ENCODE measurements around the gene TM2D3.

TM2D3 gene

GRCh38 chr15:101675796-101676582 lies 23.8 kb upstream of the TM2D3 start:
- no peaks in the 10 kb centered on the region; the same call in 1 of the 2 replicates for H3K36me3 ChIP-seq (ENCODE audit: insufficient read depth)
- no peak for TF ChIP-seq CTCF (conservative IDR thresholded peaks at IDR 0.05; ENCODE audit: low read depth, low read length)
- H3K4me2 ChIP-seq: no peak overlapping the region
- H3K27ac ChIP-seq: no peak overlapping the region
- H2AFZ ChIP-seq (ENCODE audit: low read depth): no peak overlapping the region
- no peaks in the 10 kb centered on the region for H3K79me2 ChIP-seq (ENCODE audit: insufficient read depth, low read depth)
- H4K20me1 ChIP-seq (ENCODE audit: insufficient read depth): no peaks in the 10 kb centered on the region
- H3K4me1 ChIP-seq (ENCODE audit: low read depth, poor library complexity, severe bottlenecking): peaks cover 10% of the 10 kb centered on the region
- H3K27me3 ChIP-seq (ENCODE audit: insufficient read depth, low read depth): no peaks in the 10 kb centered on the region
- H3K9ac ChIP-seq: no peak overlapping the region
- no peak overlapping the region for H3K4me3 ChIP-seq (IDR thresholded peaks at IDR 0.05; ENCODE audit: insufficient read depth, low read depth, low read length)

- H4K20me1 ChIP-seq (ENCODE audit: insufficient read depth): no peaks in the 10 kb centered on the region
- no peak overlapping the region for H3K27ac ChIP-seq
- H3K9ac ChIP-seq: no peak overlapping the region
- H3K79me2 ChIP-seq (ENCODE audit: insufficient read depth, low read depth): no peaks in the 10 kb centered on the region
- no peak overlapping the region for H3K4me2 ChIP-seq
- H3K27me3 ChIP-seq (ENCODE audit: insufficient read depth, low read depth): no peaks in the 10 kb centered on the region
- H3K4me1 ChIP-seq (ENCODE audit: low read depth, poor library complexity, severe bottlenecking): peaks cover 10% of the 10 kb centered on the region
- H2AFZ ChIP-seq (ENCODE audit: low read depth): no peak overlapping the region
- H3K36me3 ChIP-seq (ENCODE audit: insufficient read depth): no peaks in the 10 kb centered on the region; the same call in 1 of the 2 replicates
- TF ChIP-seq CTCF (conservative IDR thresholded peaks at IDR 0.05; ENCODE audit: low read depth, low read length): no peak
- no peak overlapping the region for H3K4me3 ChIP-seq (IDR thresholded peaks at IDR 0.05; ENCODE audit: insufficient read depth, low read depth, low read length)
Observed at GRCh38 chr15:101675015-101675414, 22.8 kb upstream of the TM2D3 start.

- TF ChIP-seq CTCF (conservative IDR thresholded peaks at IDR 0.05; ENCODE audit: low read depth, low read length): no peak
- H3K36me3 ChIP-seq (ENCODE audit: insufficient read depth): no peaks in the 10 kb centered on the region; the same call in 1 of the 2 replicates
Observed at GRCh38 chr15:101672298-101672697, 20.1 kb upstream of the TM2D3 start.

DNA sequence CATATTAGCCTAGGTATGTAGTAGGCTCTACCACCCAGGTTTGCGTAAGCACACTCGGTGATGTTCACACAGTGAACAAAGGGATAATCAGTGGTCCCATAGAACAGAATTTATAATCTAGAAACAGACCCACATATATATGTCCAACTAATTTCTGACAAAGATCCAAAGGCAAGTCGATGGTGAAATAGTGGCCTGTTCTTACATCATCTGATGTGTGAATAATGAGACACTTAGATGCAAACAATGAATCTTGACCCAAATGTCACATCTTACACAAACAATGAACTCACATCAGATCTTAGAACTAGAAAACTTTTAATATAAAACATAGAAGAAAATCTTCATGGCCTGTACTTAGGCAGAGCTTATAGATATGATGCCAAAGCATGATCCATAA lies 17.6 kb upstream of the TM2D3 start:
- no peak overlapping the region for H3K4me3 ChIP-seq (IDR thresholded peaks at IDR 0.05; ENCODE audit: insufficient read depth, low read depth, low read length)
- no peak overlapping the region for H3K9ac ChIP-seq
- no peak for TF ChIP-seq CTCF (conservative IDR thresholded peaks at IDR 0.05; ENCODE audit: low read depth, low read length)
- H3K79me2 ChIP-seq (ENCODE audit: insufficient read depth, low read depth): no peaks in the 10 kb centered on the region
- no peaks in the 10 kb centered on the region for H3K27me3 ChIP-seq (ENCODE audit: insufficient read depth, low read depth)
- no peak overlapping the region for H3K27ac ChIP-seq
- no peaks in the 10 kb centered on the region; the same call in 1 of the 2 replicates for H3K36me3 ChIP-seq (ENCODE audit: insufficient read depth)
- H4K20me1 ChIP-seq (ENCODE audit: insufficient read depth): no peaks in the 10 kb centered on the region
- no peak overlapping the region for H2AFZ ChIP-seq (ENCODE audit: low read depth)
- no peak overlapping the region for H3K4me2 ChIP-seq
- H3K4me1 ChIP-seq (ENCODE audit: low read depth, poor library complexity, severe bottlenecking): peaks cover 10% of the 10 kb centered on the region

More at GRCh38 chr15:101672298-101672697, 20.1 kb upstream of the TM2D3 start:
- no peak overlapping the region for H3K27ac ChIP-seq
- no peak overlapping the region for H3K4me2 ChIP-seq
- no peak overlapping the region for H3K9ac ChIP-seq
- no peak overlapping the region for H3K4me3 ChIP-seq (IDR thresholded peaks at IDR 0.05; ENCODE audit: insufficient read depth, low read depth, low read length)
- no peaks in the 10 kb centered on the region for H3K27me3 ChIP-seq (ENCODE audit: insufficient read depth, low read depth)
- H3K79me2 ChIP-seq (ENCODE audit: insufficient read depth, low read depth): no peaks in the 10 kb centered on the region
- no peak overlapping the region for H2AFZ ChIP-seq (ENCODE audit: low read depth)
- no peaks in the 10 kb centered on the region for H4K20me1 ChIP-seq (ENCODE audit: insufficient read depth)
- H3K4me1 ChIP-seq (ENCODE audit: low read depth, poor library complexity, severe bottlenecking): peaks cover 10% of the 10 kb centered on the region
